Iris pigment epithelial cell (primary cell): ENCODE data around the gene PTCRA.
"Not testable (repeated sequence)": the region's sequence is repeated elsewhere in the genome, so short reads cannot be mapped to it uniquely, and the experiment has no call there.

Experiments used
- DNase-seq: peaks from one replicate; pipeline ENCODE4 v3.0.0-alpha.2; 2011; ENCODE audit warnings: low read depth

The PTCRA gene

GRCh38 chr6:42940493-42941045 is 24.7 kb downstream of the PTCRA start:
- DNase-seq: no peak

- not testable (repeated sequence) for DNase-seq
These were observed 25.5 kb downstream of the PTCRA start for GRCh38 chr6:42941356-42941755.

- DNase-seq: no peak
These were observed 26.6 kb downstream of the PTCRA start for GRCh38 chr6:42942444-42942843.

GRCh38 chr6:42947950-42948349 is 32.1 kb downstream of the PTCRA start:
- no peak for DNase-seq

DNA sequence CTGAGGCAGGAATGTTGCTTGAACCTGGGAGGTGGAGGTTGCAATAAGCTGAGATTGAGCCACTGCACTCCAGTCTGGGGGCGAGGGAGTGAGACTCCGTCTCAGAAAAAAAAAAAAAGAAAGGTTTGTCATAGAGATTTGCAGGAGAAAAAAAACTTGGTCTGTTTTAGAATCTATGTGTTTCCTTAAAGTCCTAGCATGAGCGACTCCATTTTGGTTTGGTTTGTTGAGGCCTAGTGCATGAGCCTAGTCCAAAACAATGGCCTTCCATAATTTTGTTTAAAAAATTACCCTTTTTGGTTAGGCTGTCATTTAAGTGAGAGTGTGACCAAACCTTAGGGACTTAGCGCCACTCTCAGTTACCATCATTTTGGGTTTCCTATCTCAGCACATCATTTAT is 36.5 kb downstream of the PTCRA start:
- DNase-seq: no peak

GRCh38 chr6:42954405-42954804 is 38.6 kb downstream of the PTCRA start:
- DNase-seq: not testable (repeated sequence)

- no peak for DNase-seq
These were observed 42.3 kb downstream of the PTCRA start for GRCh38 chr6:42958125-42958524.

DNA sequence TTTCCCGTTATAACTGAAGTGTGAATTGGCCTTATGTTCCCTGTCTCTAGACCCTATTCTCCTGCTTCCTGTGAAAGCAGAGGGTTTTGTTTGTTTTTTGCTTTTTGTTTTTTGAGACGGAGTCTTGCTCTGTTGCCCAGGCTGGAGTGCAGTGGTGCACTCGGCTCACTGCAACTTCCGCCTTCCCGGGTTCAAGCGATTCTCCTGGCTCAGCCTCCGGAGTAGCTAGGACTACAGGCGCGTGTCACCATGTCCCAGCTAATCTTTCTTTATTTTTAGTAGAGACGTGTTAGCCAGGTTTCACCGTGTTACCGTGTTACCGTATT is 44.0 kb downstream of the PTCRA start:
- DNase-seq: no peak

DNA sequence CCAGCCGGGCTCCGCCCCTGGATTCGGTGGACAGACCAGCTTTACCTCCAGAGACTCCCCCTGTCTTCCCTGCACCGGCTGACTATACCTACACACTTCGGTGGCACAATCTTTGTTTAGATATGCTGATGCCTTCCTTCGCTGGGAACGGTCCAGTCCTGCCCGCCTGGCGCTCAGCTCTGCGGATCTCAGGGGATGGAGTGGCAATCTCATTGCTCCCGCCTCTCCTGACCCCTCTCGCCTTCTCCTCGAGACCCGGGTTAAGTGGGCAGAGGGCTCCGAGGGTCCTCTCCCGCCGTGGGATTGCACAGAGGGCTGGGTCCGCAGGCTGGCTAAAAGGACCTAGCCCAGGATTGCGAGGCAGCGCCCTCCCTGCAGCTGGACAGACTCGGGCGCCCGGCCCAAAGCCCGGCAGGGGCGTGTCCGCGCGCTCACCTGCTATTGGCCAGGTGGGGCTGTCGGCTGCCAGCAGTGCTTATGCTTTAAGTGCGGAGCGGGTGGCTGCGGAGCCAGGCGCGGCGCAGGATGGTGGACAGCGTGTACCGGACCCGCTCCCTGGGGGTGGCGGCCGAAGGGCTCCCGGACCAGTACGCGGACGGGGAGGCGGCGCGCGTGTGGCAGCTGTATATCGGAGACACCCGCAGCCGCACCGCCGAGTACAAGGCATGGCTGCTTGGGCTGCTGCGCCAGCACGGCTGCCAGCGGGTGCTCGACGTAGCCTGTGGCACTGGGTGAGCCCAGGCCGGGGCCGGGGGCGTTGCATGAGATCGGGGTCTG is 44.6 kb downstream of the PTCRA start, which contains the start of gene GNMT:
Gene GNMT (plus strand): TSS at position 512 of the 777 bp plus-strand sequence. CDS start 14 bp downstream, at position 526.
- peak; percentile 25 for DNase-seq

DNA sequence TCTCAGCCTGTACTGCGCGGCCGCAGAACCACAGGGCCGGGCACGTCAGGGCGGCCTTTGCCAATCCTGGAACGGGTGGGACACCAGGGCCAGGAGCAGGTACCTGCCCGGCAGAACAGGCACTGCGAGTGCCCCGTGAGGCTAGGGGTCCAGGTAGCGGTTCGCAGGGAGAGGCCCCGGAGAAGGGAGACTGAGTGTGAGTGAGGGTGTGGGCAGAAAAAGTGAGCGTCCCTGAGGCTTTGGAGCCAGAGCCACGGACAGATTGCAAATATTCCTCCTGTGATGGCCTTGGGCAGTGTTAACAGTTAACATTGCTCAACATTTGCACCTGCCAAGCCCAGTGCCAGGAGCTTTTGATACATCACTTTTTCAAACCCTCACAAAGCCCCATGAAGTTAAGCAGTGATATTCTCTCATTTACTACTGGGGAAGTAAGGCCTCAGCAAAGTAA is 45.2 kb downstream of the PTCRA start:
- no peak for DNase-seq

DNA sequence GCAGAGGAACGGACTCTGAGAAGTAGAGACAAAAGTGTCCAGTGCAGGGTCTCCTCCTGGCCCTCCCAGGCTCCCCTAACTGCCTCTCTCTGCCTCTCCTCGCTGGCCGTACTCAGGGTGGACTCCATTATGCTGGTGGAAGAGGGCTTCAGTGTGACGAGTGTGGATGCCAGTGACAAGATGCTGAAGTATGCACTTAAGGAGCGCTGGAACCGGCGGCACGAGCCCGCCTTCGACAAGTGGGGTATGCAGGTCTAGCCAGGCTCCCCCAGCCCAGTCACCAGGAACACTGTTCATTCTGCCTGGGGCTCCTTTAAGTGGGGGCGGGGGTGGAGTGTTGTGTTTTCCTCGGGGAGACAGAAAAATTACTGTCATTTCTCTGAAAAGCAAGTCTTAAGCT is 46.2 kb downstream of the PTCRA start:
- DNase-seq: no peak

DNA sequence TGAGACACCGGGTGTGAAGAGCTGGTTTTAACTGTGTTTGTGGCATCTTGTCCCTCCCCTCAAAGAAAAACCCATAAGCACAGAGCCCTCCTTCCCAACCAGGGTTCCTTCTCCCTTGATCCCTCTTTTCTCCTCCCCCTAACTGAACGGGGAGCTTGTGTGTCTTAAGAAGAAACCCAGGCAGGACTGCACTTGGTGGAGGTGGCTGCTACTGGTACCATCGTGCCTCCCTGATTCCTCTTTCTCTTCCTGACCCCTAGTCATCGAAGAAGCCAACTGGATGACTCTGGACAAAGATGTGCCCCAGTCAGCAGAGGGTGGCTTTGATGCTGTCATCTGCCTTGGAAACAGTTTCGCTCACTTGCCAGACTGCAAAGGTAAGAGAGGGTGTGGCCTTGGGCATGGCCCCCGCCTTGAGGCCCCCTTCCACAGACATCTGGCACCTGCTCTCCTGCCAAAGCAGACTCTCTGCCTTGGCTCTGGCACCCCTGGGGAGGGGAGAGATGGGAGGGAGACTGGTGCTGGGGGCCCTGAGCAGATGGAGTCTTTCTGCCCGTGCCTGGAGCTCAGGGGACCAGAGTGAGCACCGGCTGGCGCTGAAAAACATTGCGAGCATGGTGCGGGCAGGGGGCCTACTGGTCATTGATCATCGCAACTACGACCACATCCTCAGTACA is 46.8 kb downstream of the PTCRA start:
- DNase-seq: no peak

DNA sequence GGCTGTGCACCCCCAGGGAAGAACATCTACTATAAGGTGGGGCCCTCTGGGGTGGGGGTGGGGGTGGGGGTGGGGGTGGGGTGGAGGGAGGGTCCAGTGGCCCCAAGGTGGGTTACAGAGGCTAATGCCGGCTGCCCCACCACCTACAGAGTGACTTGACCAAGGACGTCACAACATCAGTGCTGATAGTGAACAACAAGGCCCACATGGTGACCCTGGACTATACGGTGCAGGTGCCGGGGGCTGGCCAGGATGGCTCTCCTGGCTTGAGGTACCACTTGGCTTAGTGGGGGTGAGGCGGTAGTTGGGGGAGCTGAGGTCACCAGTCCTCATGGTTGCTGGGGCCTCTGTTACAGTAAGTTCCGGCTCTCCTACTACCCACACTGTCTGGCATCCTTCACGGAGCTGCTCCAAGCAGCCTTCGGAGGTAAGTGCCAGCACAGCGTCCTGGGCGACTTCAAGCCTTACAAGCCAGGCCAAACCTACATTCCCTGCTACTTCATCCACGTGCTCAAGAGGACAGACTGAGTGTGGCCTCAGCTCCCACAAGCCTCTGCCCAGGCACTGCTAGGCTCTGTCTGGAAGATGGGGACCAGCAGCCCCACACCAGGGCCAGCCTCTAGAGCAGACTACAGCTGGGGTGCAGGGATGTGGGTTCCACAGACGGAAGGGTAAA is 47.5 kb downstream of the PTCRA start:
- no peak for DNase-seq

GRCh38 chr6:42963855-42964605 is 48.2 kb downstream of the PTCRA start:
- peak; percentile 61 for DNase-seq

DNA sequence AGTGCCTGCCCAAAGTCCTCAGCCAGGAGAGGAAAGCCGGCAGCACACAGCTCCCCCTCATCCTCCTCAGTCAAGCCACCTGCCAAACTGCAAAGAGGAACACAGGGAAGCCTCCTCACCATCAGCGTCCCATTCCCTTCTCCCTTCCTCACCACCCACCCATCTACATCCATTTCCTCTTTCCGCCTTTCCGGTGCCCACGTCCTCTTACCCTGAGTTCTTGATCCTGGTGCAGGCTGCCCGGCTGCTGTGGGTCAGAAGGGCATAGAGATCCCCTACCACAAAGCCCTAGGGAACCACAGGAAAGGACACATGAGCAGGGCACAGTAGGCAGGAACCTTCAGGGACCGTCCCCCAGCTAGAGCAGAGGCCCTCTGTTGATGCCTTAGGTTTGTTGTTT is 50.7 kb downstream of the PTCRA start:
- DNase-seq: no peak

- no peak for DNase-seq
These were observed 51.4 kb downstream of the PTCRA start for GRCh38 chr6:42967228-42967627.

DNA sequence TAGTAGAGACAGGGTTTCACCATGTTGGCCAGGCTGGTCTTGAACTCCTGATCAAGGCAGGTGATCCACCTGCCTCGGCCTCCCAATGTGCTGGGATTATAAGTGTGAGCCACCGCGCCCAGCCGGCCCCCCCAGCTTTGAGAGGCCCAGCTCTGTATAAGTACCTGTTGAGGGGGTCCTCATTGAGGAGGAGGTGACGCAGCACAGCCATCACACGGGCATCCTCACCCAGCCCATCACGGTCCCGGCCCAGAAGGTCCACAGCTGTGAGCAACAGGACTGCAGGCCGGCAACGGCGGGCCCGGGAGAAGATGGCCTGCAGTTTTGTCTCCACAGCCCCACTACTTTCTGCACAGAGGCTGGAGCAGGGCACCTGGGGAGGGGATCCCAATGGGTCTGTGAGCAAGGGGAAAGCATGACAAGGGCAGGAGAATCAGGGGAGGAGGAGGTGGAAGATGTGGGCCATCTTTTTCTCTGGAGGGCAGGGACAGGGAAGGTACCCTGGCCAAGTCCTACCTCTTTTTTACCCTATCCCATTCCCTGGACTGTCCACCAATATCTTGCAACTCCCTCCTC is 52.4 kb downstream of the PTCRA start:
- no peak for DNase-seq

DNA sequence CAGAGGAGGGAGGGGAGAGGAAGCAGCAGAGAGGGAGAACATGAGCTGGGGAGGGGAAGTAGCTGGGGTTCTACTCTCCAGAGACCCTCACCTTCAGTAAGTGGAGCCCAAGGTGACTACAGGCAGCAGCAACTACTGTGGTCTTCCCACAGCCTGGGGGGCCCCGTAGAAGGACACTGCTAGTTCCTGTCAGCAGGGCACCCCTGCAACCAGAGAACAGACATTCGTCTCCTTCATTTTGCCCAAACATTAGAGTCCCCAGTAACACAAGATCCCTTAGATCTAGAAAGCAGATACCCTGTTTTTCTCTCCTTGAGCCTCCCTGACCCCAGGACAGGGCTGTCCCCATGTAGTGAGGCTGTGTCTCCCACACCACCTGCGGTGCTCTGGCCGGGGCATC is 52.9 kb downstream of the PTCRA start:
- DNase-seq: no peak

DNA sequence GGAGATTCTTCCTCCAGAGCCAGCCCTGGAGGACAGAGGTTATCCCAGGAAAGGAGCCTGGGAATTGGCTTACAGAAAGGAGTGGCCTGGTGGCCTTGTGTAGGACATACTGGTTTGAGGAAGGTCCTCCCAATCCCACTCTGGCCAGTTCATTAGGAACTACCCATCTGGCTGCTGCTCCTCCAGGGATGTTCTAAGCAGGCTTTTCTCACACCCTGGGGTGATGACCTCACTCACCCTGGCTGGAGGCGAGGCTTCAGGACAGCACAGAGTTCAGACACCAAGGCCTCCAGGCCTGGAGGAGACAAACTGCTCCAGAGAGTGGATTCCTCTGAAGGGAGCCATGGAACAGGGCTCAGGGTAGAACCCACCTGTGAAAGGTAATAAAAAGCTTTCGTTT is 53.6 kb downstream of the PTCRA start:
- DNase-seq: no peak

DNA sequence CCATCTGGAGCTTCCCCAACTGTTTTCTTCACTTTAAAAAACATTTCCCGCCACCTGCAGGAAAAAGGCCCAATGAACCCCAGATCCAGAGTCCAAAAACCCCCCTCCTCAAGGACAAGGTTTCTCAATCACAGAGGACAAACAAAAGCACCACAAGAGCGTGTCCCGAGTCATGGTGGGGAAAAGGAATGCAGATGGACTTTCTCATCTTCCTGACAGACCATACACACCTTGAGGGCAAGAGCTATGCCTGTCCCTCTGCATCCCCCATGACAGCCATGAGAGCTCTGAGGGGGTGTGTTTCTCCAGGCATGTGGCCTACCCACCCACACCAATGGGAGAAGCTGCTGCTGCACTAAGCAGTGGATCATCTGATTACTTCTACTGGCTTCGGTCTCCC is 54.1 kb downstream of the PTCRA start:
- DNase-seq: no peak

DNA sequence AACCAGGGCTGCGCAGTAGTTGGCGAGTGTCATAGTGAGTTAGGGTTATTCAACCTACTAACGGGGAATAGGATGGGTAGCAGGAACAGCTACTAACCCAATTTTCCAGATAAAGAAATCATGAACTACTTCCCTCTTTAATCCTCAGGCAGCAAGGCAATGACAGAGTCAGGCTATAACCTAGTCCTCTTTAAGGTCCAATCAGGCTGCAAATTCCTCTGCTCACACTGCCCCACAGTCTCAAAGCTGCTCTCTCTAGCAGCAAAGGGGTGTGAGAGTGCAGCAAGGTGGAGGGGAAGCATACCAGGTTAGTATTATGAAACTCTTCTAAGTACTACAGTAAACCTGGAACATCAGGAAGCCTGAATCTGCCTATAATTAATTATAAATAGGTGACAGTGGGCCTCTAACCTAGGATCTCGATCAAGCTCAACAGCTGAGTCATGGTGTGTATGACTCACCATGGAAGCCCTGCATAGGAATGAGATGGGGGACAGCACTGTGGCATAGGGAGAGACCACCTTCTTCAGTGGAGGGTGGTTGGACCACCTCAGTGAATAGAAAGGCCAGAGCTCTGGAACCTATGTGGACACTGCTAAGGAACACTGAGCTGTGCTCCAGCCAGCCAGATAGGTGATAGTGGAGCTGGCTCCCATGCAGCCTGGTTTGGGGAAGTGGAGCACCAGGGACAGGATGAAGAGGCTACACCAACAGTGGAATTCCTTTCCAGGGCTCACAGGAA is 55.2 kb downstream of the PTCRA start:
- DNase-seq: peak; percentile 36
